Loucy (cell line): ENCODE measurements around the gene NLGN1.

Experiments
- H2AFZ ChIP-seq: fragments of 200-600 bp; sonication (generic); 2 replicates; pipeline ENCODE4 v1.6.0; 2016; ENCODE audit warnings: antibody characterized with exemption, mild to moderate bottlenecking, low read length, moderate library complexity
- H3F3A ChIP-seq: fragments of 200-600 bp; 2 replicates; pipeline ENCODE4 v1.6.0; 2016; ENCODE audit warnings: antibody characterized with exemption, low read depth, mild to moderate bottlenecking
- H3K27me3 ChIP-seq: fragments of 200-600 bp; sonication (generic); 2 replicates; pipeline ENCODE4 v1.6.1; 2014; ENCODE audit warnings: low read length, mild to moderate bottlenecking; ENCODE audit not compliant: insufficient read depth, poor library complexity, severe bottlenecking
- H3K36me3 ChIP-seq: fragments of 200-600 bp; sonication (generic); 2 replicates; pipeline ENCODE4 v1.6.1; 2016; ENCODE audit warnings: low read length; ENCODE audit not compliant: insufficient read depth
- H3K4me1 ChIP-seq: fragments of 200-600 bp; sonication (generic); 2 replicates; pipeline ENCODE4 v1.5.1; 2014; ENCODE audit warnings: low read length, mild to moderate bottlenecking; ENCODE audit not compliant: insufficient read depth, poor library complexity, severe bottlenecking
- H3K4me2 ChIP-seq: fragments of 200-600 bp; sonication (generic); 2 replicates; pipeline ENCODE4 v1.6.0; 2014; ENCODE audit warnings: antibody characterized with exemption, low read length, low read depth, mild to moderate bottlenecking; ENCODE audit not compliant: poor library complexity, severe bottlenecking
- H3K4me3 ChIP-seq: fragments of 200-600 bp; sonication (generic); 2 replicates; pipeline ENCODE4 v1.5.1; 2014; ENCODE audit warnings: low read length, mild to moderate bottlenecking, mixed read lengths; ENCODE audit not compliant: poor library complexity, severe bottlenecking
- H3K79me2 ChIP-seq: fragments of 200-600 bp; sonication (generic); 2 replicates; pipeline ENCODE4 v1.6.1; 2014; ENCODE audit warnings: low read length; ENCODE audit not compliant: insufficient read depth
- H3K9ac ChIP-seq: fragments of 200-600 bp; sonication (generic); 2 replicates; pipeline ENCODE4 v1.6.0; 2014; ENCODE audit warnings: mild to moderate bottlenecking, low read depth, low read length, moderate library complexity; ENCODE audit not compliant: poor library complexity, severe bottlenecking
- H3K9me2 ChIP-seq: fragments of 200-600 bp; sonication (generic); replicated peaks from 2 replicates; pipeline ENCODE4 v1.6.1; 2016; ENCODE audit warnings: low read depth, low read length, mixed read lengths
- H3K9me3 ChIP-seq: fragments of 200-600 bp; sonication (generic); 2 replicates; pipeline ENCODE4 v1.6.1; 2014; ENCODE audit warnings: mild to moderate bottlenecking, antibody characterized with exemption, low read length, low read depth; ENCODE audit not compliant: insufficient read depth
- H4K20me1 ChIP-seq: fragments of 200-600 bp; sonication (generic); 2 replicates; pipeline ENCODE4 v1.6.0; 2014; ENCODE audit warnings: antibody characterized with exemption, low read length, mild to moderate bottlenecking; ENCODE audit not compliant: insufficient read depth, poor library complexity, severe bottlenecking
- CTCF ChIP-seq: fragments of 200-600 bp; sonication (generic); conservative IDR thresholded peaks from 2 replicates; pipeline ENCODE4 v1.5.1; 2014; ENCODE audit warnings: mild to moderate bottlenecking, antibody characterized with exemption, low read length
- EZH2phosphoT487 ChIP-seq: fragments of 200-600 bp; IDR thresholded peaks from 2 replicates; pipeline ENCODE4 v1.6.1; 2018; ENCODE audit warnings: antibody characterized with exemption, mild to moderate bottlenecking, moderate library complexity, borderline replicate concordance

The NLGN1 gene

GRCh38 chr3:173465112-173465511 is 67.6 kb downstream of the NLGN1 start:
- Histone ChIP-seq H3K9ac (no peak overlapping the region), H2AFZ (no peak overlapping the region), H3F3A (no peaks in the 10 kb centered on the region), H3K9me3 (no peaks in the 10 kb centered on the region), H3K4me2 (no peak overlapping the region), H3K27me3 (no peaks in the 10 kb centered on the region), H4K20me1 (no peaks in the 10 kb centered on the region), H3K36me3 (no peaks in the 10 kb centered on the region), H3K79me2 (no peaks in the 10 kb centered on the region), H3K9me2 (no peaks in the 10 kb centered on the region), H3K4me3 (no peak overlapping the region), H3K4me1 (no peaks in the 10 kb centered on the region)
- TF ChIP-seq CTCF (no peak), EZH2phosphoT487 (no peak)

- Histone ChIP-seq H3K9me2 (no peaks in the 10 kb centered on the region), H3F3A (no peaks in the 10 kb centered on the region), H4K20me1 (no peaks in the 10 kb centered on the region), H2AFZ (no peak overlapping the region), H3K4me3 (no peak overlapping the region), H3K36me3 (no peaks in the 10 kb centered on the region), H3K79me2 (no peaks in the 10 kb centered on the region), H3K4me2 (no peak overlapping the region), H3K27me3 (no peaks in the 10 kb centered on the region), H3K9me3 (no peaks in the 10 kb centered on the region), H3K9ac (no peak overlapping the region), H3K4me1 (no peaks in the 10 kb centered on the region)
- TF ChIP-seq EZH2phosphoT487 (no peak), CTCF (no peak)
These were observed 68.5 kb downstream of the NLGN1 start for GRCh38 chr3:173465898-173466678.

- H3K36me3 ChIP-seq = no peaks in the 10 kb centered on the region
- H3K4me2 ChIP-seq = no peak overlapping the region
- H4K20me1 ChIP-seq = no peaks in the 10 kb centered on the region
- H3K27me3 ChIP-seq = no peaks in the 10 kb centered on the region
- no peaks in the 10 kb centered on the region for H3K9me3 ChIP-seq
- H3K9me2 ChIP-seq = no peaks in the 10 kb centered on the region
- no peak for TF ChIP-seq CTCF
- no peaks in the 10 kb centered on the region for H3F3A ChIP-seq
- no peak overlapping the region for H3K4me3 ChIP-seq
- no peak overlapping the region for H3K9ac ChIP-seq
- H3K79me2 ChIP-seq = no peaks in the 10 kb centered on the region
- no peak overlapping the region for H2AFZ ChIP-seq
- H3K4me1 ChIP-seq = no peaks in the 10 kb centered on the region
These were observed 70.0 kb downstream of the NLGN1 start for GRCh38 chr3:173467501-173467900.
